ENCODE measurements around the gene FBXL20. TPM values are rescaled to one million over a fixed set of nuclear protein-coding genes. Genes with fewer than 3 reads are reported as not detected.

Gene FBXL20
- total RNA-seq, 4 donors from 2014 or later = 10.4 to 29.6 (median 17.2) TPM

GRCh38 chr17:39240631-39241030 lies 160.8 kb downstream of the FBXL20 start:
- DNase-seq (ENCODE audit: low spot score) = no peak
- no peak for TF ChIP-seq CTCF (IDR thresholded peaks at IDR 0.05)
- no peak for ATAC-seq (ENCODE audit: low FRiP score)

GRCh38 chr17:39239640-39240314 lies 161.6 kb downstream of the FBXL20 start:
- TF ChIP-seq CTCF (IDR thresholded peaks at IDR 0.05) = no peak
- ATAC-seq (ENCODE audit: low FRiP score) (peak; percentile 50), DNase-seq (ENCODE audit: low spot score) (no peak)

- ATAC-seq (ENCODE audit: low FRiP score) (peak; percentile 47), DNase-seq (ENCODE audit: low spot score) (no peak)
- TF ChIP-seq CTCF (IDR thresholded peaks at IDR 0.05) = no peak
Observed at GRCh38 chr17:39238311-39238972, 163.0 kb downstream of the FBXL20 start.

- TF ChIP-seq CTCF (IDR thresholded peaks at IDR 0.05) = no peak
- no peak for DNase-seq (ENCODE audit: low spot score)
- no peak for ATAC-seq (ENCODE audit: low FRiP score)
Observed at GRCh38 chr17:39237586-39237985, 163.8 kb downstream of the FBXL20 start.

GRCh38 chr17:39236981-39237441 lies 164.4 kb downstream of the FBXL20 start:
- DNase-seq (ENCODE audit: low spot score) = no peak
- no peak for ATAC-seq (ENCODE audit: low FRiP score)
- TF ChIP-seq CTCF (IDR thresholded peaks at IDR 0.05) = no peak

- TF ChIP-seq CTCF (IDR thresholded peaks at IDR 0.05) = no peak
- DNase-seq (ENCODE audit: low spot score) (no peak), ATAC-seq (ENCODE audit: low FRiP score) (no peak)
Observed at GRCh38 chr17:39236450-39236927, 164.9 kb downstream of the FBXL20 start.

All from omental fat pad (tissue), 4 donors.